NCI-H2196 (cell line): Measurements from ENCODE around the gene SOX10.

Source experiments
- DNase-seq: peaks from one replicate; lab custom pipeline; 2025; ENCODE audit not compliant: unreplicated experiment; lab: John Stamatoyannopoulos, UW

Gene SOX10

DNA sequence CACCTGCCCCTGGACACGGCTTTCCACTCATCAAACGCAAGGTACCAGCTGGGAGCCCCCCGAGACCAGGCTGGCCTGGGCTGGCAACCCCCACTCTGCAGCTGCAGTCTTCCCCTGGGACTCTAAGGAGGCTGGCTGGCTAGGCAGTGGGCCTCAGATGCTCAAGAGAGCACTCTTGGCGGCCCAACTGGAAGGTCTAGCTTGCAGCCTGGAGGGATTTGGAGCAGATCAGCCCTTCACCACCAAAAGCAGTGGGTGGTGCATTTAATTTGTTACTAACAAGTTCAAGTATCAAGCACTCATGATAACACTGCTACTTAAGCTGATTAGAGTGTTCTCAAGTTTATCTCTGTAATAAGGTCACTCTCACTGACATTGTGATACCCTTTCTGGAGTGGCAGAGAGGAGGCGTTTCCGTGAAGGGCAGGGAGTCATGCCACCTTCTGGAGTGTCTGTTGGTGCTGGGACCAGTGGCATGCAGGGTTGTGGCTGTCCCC, 52.4 kb downstream of the SOX10 start:
- DNase-seq, result no peak

- no peak for DNase-seq
Measured at GRCh38 chr22:37930952-37931440, 53.4 kb downstream of the SOX10 start.

DNA sequence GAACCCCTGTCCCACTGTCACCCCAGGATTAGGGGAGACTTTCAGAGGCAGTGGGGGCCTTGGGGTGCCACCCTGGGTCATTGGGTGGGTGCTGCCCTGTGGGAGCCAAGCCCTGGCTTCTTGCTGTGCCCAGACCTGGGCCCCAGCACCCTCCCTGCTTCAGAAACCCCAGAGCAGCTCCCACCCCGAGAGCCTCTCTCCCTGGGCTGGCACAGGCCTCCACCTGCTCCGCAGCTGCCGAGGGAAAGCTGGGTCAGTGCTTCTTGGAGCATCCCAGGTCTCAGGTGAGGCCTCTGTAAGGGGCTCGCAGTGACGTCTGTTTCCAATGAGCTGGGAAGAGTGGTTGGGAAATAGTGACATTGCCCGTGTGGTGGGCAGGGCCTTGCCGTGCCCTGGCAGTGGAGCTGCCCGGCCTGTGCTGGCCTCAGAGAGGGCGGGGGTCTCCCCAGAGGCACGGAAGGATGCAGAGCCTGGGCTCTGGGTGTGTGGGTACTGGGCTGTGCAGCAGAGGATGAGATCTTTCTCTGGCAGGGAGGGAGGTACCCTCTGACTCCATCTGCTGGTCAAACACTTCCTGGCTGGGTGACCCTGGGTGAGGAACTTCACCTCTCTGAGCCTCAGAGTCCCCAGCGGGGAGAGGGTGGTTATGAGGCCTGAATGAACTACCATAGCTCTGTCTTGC, 53.9 kb downstream of the SOX10 start:
- no peak for DNase-seq

DNA sequence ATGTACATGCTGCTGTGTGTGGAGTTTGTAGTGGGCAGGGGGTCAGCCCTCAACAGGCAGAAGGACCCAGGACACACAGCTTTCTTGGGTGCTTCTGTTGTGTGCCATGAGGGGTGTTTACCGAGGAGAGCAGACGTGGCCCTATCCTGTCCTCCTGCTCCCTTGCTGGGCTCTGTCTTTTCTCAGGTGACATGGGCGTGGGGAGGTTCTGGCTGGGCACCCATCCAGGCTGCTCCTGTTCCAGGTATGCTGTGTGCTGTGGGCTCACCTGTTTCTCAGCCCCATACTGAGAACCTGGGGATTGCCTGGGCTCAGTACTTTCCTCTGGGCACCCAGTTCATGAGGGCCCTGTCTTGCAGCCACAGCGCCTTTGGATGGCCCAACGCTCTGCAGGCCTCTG, 55.0 kb downstream of the SOX10 start:
- DNase-seq, result no peak

DNA sequence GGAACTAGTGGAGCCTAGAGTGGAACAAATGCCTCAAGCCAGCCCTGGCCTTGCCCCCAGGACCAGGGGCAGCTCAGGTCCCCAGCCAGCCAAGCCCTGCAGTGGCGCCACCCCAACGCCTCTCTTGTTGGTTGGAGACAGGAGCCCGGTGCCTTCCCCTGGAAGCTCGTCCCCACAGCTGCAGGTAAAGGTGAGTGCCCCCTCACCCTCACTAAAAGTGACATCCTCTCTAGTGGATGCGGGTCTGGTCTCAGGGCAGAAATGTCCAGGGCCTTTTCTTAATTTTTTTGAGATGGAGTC, 56.8 kb downstream of the SOX10 start:
- DNase-seq, result no peak

DNA sequence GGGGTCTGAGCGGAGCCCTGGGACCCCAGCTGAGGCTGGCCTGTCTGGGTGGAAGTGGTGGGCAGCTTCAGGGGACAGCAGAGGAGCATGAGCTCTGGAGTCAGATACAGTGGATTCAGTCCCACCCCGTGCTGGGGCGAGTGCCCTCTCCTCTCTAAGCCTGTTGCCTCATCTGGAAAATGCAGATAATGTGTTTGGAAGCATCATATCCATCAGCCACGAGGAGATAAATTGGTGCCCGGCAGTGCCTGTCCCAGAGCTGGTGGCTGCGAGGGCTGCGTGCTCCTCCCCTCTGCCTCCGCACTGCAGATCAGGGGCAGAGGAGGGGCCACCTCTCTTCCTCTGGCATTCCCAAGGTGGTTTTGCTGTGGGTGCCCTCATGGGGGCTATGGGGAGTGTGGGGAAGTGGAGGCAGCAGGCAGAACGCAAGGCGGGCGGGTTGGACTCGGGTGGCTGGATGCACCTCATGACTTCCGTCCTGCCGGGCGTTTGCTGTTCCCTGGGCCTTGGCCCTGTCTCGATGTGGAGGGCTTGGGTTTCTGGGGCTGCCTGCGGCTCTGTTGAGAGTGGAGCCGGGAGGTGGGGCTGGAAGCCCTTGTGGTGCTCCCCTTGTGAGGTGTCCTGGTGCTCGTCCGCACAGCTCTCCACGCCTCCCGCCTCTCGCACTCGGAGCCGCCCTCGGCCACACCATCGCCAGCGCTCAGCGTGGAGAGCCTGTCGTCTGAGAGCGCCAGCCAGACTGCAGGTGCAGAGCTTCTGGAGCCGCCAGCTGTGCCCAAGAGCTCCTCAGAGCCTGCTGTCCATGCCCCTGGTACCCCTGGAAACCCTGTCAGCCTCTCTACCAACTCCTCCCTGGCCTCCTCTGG, 57.4 kb downstream of the SOX10 start:
- DNase-seq, result no peak

DNA sequence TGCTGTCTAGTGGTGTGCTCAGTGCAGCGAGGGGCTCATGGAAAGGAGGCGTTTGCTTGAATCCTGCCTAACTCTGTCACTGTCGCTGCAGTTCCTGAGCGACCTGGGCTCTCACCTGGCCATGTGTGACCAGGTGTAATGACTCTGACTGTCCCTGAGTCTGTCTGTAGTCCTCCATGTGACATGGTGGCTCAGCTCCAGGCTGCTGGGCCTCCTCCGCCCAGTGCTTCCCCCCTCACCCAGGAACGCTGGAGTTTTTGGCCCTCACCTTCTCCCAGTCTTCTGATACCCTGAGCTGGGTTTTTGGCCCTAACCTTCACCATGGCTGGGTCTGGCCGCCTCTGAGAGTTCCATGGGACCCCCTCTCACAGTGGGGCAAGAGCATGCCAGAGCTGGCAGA, 58.0 kb downstream of the SOX10 start:
- no peak for DNase-seq

GRCh38 chr22:37925767-37926166, 58.6 kb downstream of the SOX10 start:
- no peak for DNase-seq

GRCh38 chr22:37925330-37925729, 59.0 kb downstream of the SOX10 start:
- DNase-seq, result no peak

DNA sequence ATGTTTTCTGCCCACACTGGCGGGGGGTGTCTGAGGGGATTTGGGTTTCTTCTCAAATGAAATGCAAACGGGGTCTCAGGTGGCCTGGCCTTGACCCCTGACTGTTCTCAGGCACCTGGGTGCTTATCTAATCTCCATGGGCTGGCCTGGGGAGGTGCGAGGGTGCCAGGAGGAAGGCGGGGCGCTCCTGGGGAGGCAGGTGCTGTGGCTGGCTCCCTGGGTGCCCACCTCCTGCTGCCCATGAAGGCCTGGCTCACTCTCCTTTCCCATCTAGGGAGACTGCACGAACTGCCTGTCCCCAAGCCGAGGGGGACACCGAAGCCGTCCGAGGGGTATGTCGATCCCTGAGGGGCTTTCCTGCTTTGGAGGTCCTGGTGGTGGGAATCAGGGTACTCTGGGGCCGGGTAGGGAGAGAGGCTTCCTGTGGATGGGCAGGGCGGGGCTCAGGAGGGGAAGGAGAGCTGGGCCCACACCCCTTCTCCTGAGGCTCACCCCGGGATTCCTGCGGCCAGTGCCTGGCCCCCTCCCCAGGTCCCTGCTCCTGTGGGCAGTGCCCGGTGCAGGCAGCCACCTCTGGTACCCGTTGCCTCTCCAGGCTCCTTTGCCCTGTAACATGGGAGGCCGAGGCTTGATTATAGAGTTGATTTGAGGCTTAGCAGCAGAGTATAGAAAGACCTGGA, 59.8 kb downstream of the SOX10 start:
- DNase-seq, result no peak

GRCh38 chr22:37923927-37924326, 60.4 kb downstream of the SOX10 start:
- DNase-seq, result no peak
